Astrocyte of the spinal cord (primary cell): Measurements from ENCODE around the gene AURKA.
"Not testable (repeated sequence)": the region's sequence is repeated elsewhere in the genome, so short reads cannot be mapped to it uniquely, and the experiment has no call there.

Source experiments
- DNase-seq: peaks from one replicate; pipeline ENCODE4 v3.0.0; 2011; ENCODE audit warnings: low read depth, low spot score
- H3K4me3 ChIP-seq: 2 replicates; pipeline ENCODE4 v1.5.1; 2011; ENCODE audit warnings: low read depth, mild to moderate bottlenecking, low read length, moderate library complexity
- CTCF ChIP-seq: IDR thresholded peaks from 2 replicates; pipeline ENCODE4 v1.5.1; 2012; ENCODE audit warnings: low read depth, mild to moderate bottlenecking, low read length, inconsistent platforms
- in situ Hi-C: cut with HindIII; loops from 2 replicates; pipeline ENCODE4 v1.10.0; 2017; ENCODE audit warnings: low sequenced_read_pairs

AURKA gene

GRCh38 chr20:56393653-56394052 is 1.6 kb upstream of the AURKA start:
- no peak for DNase-seq
- H3K4me3 ChIP-seq = peak overlapping the region; percentile 92
- in situ Hi-C loops = no loop called here
- TF ChIP-seq CTCF = no peak

DNA sequence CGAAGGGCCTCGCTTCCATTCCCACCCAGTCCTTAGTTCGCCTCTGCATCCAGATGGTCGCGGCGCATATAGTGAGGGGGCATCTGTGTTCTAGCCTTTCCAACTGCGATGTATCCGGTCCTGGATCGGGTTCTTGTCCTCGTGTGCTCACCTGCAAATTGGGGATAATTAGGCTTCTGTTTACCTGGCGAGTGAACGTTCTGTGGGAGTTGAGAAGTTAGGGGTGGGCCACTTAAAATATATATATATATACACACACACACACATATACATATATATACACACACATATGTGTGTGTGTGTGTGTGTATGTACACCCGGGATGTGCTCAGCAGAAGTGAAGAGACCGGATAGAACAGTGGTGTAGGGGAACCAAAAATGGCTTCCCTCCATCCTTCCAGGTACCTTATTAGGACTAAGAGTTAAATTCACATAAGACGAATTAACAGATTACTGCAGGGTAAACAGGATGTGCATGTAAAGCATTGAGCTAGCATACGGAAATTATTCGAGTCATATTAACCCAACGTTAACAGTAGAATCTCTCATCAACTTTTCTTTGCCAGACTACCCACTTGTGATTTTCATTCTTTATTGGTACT is 967 bp upstream of the AURKA start:
- TF ChIP-seq CTCF = no peak
- DNase-seq = peak; percentile 19

DNA sequence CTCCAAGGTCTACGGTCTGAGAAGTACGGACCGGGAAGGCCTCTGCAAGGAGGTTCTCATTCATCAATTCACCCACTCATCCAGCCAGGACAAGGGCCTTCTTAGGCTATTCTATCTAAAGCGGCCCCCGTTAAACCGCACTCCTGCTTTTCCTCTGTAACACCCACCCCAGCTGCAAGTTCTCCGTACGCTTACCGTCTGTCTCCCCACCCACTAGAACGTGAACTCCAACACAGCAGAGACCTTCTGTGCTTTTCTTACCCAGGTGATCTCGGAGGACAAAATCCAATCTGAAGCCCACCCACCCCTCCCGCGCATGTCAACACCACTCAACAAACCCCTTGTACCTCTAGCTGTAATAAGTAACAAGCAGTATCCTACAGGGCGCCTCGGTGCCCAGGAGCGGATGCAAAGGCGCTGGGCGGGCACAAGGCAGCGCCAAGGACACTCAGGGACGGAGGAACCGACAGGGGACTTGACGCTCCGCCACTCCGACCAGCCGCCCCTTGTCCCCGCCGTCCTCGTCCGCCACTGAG is 351 bp downstream of the AURKA start:
- no peak for TF ChIP-seq CTCF
- no peak for DNase-seq
- in situ Hi-C loops = no loop called here
- H3K4me3 ChIP-seq = peak overlapping the region; percentile 92

More for the DNA sequence above, 967 bp upstream of the AURKA start:
- peak overlapping the region; percentile 92 for H3K4me3 ChIP-seq
- in situ Hi-C loops = no loop called here

DNA sequence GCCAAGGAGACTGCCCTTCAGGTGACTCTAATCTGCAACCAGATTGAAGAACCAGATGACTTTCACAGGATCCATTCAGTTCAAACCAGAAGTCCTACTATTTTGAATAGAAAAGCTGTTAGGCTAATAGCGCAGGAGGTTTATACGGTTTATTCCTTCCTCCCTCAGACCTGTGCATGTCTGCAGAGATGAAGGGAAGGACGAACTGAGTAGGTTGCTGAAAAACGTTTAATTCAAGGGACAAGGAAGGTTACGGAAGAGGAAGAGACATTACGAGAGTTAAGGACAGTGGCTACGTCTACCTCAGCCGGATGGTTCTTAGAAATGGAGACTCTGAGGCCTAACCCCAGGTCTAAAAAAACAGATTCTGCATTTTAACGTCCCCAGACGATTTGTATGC is 978 bp downstream of the AURKA start:
- no peak for TF ChIP-seq CTCF
- DNase-seq = no peak
- in situ Hi-C loops = no loop called here
- H3K4me3 ChIP-seq = peak overlapping the region; percentile 92

DNA sequence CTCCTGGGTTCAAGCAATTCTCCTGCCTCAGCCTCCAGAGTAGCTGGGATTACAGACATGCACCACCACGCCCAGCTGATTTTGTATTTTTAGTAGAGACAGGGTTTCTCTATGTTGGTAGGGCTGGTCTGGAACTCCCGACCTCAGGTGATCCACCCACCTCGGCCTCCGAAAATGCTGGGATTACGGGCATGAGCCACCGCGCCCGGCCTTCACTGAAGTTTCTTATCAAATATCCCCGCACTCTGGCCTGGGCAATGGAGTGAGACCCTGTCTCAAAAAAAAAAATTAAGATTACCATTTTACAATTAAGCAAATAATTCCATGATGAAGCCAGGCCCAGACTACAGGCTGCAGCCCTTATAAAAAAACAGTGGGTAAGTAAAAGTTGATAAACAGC is 1.6 kb downstream of the AURKA start:
- in situ Hi-C loops, DNase-seq: not testable (repeated sequence)
- peak overlapping the region; percentile 92 for H3K4me3 ChIP-seq

DNA sequence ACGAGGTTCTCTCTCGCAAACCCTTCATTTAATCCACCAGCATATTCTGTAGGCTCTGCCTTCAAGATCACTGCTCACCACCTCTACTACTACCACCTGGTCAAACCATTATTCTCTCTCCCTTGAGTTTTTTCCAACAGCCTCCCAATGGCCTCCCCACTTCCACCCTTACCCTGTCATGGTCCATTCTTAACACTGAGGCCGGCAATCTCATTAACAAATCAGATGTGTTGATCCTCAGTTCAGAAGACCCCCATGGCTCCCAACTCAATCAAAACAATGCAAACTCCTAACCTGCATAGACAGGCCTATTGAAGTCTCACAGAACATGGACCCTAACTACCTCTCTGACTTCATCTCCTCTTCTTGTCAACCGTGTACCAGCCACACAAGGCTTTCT is 2.2 kb downstream of the AURKA start:
- DNase-seq = no peak
- no peak overlapping the region for H3K4me3 ChIP-seq
- in situ Hi-C loops = no loop called here
- TF ChIP-seq CTCF = no peak

GRCh38 chr20:56388882-56389281 is 3.1 kb downstream of the AURKA start:
- H3K4me3 ChIP-seq = no peak overlapping the region
- DNase-seq = no peak
- in situ Hi-C loops = no loop called here
- no peak for TF ChIP-seq CTCF
